Measurements from ENCODE around the gene ALG3. TPM values are rescaled to one million over a fixed set of nuclear protein-coding genes. Genes with fewer than 3 reads are reported as not detected.
A peak's percentile ranks its signal among the peaks of the same experiment; 100 is the strongest.

Gene ALG3
- total RNA-seq, 4 donors from 2014 or later = 49.2 to 87.3 (median 66.8) TPM

DNA sequence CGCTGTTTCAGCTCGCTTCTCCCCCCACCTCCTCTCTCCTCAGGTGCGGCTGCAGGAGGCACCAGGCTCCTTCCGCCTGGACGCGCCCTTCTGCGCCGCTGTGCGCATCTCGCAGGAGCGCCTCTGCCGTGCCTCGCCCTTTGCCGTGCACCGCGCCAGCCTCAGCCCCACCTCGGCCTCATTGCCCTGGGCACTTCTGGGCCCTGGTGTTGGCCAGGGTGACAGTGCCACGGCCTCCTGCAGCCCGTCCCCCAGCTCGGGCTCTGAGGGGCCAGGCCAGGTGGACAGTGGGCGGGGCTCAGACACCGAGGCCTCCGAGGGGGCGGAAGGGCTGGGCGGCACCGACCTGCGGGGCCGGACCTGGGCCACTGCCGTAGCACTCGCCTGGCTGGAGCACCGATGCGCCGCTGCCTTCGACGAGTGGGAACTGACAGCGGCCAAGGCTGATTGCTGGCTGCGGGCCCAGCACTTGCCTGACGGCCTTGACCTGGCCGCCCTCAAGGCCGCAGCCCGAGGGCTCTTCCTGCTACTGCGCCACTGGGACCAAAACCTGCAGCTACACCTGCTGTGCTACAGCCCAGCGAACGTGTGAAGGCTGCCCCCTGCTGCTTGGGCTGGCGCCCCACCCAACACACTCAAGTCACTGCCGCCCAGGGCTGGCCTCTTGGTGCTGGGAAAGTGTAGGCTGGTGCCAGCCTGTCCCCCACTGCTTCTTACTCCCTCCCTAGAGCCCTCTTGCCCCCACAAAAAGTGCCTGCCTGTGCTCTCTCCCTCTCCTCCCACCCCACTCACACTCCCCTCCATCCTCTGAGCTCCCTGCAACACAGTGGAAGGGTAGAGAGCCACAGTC lies 7.1 kb downstream of the ALG3 start:
- 31 to 50% methylated on average over 12 to 26 of the region's 46 CpGs for WGBS, 2 donors
- intact Hi-C loops (cut with DNase I) = loop anchor here (5.0 to 10.0 kb wide), 3 partner anchors 54 to 347 kb away; partner anchors contain the start of gene ABCF3
- DNase-seq = peak; percentile 87 to 91
- TF ChIP-seq, protein P1, sequence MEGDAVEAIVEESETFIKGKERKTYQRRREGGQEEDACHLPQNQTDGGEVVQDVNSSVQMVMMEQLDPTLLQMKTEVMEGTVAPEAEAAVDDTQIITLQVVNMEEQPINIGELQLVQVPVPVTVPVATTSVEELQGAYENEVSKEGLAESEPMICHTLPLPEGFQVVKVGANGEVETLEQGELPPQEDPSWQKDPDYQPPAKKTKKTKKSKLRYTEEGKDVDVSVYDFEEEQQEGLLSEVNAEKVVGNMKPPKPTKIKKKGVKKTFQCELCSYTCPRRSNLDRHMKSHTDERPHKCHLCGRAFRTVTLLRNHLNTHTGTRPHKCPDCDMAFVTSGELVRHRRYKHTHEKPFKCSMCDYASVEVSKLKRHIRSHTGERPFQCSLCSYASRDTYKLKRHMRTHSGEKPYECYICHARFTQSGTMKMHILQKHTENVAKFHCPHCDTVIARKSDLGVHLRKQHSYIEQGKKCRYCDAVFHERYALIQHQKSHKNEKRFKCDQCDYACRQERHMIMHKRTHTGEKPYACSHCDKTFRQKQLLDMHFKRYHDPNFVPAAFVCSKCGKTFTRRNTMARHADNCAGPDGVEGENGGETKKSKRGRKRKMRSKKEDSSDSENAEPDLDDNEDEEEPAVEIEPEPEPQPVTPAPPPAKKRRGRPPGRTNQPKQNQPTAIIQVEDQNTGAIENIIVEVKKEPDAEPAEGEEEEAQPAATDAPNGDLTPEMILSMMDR (IDR thresholded peaks at IDR 0.05) = peak in 5 of 6 experiments; percentile 53 to 72 (median 64)
- TF ChIP-seq POLR2A (IDR thresholded peaks at IDR 0.05) = peak in 1 of 2 donors; percentile 26
- H3K4me1 ChIP-seq = peaks cover 9 to 12% of the 10 kb centered on the region in 2 donors
- no peaks in the 10 kb centered on the region for H3K9me3 ChIP-seq
- H3K27me3 ChIP-seq = no peaks in the 10 kb centered on the region
- H3K36me3 ChIP-seq = peaks cover 31 to 35% of the 10 kb centered on the region in 2 donors
- peak overlapping the region in 1 of 3 donors; percentile 17 for H3K4me3 ChIP-seq (replicated peaks in 1 of 3)
- H3K27ac ChIP-seq = no peak overlapping the region

DNA sequence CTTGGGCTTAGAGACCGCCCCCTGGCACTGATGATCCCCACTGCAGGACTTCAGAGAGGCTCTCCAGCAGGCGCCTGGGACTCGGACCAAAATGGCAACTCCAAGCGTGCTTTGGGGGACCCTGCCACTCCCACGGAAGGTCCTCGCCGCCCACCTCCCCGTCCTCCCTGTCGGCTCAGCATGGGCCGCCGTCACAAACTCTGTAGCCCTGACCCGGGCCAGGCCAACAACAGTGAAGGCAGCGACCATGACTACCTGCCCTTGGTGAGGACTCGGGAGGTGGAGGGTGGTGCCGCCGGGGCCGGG lies 7.7 kb downstream of the ALG3 start:
- intact Hi-C loops (cut with DNase I) = loop anchor here (5.0 to 10.0 kb wide), 3 partner anchors 54 to 346 kb away; partner anchors contain the start of gene ABCF3
- TF ChIP-seq POLR2A (IDR thresholded peaks at IDR 0.05) = no peak
- TF ChIP-seq, protein P1 (IDR thresholded peaks at IDR 0.05) = no peak
- no peak overlapping the region for H3K27ac ChIP-seq
- DNase-seq = no peak
- no peaks in the 10 kb centered on the region for H3K27me3 ChIP-seq
- H3K4me3 ChIP-seq (replicated peaks in 1 of 3) = no peak overlapping the region
- peaks cover 9 to 12% of the 10 kb centered on the region in 2 donors for H3K4me1 ChIP-seq
- peaks cover 31 to 35% of the 10 kb centered on the region in 2 donors for H3K36me3 ChIP-seq
- no peaks in the 10 kb centered on the region for H3K9me3 ChIP-seq
- 45 to 58% methylated on average over 5 to 16 of the region's 17 CpGs for WGBS, 2 donors

DNA sequence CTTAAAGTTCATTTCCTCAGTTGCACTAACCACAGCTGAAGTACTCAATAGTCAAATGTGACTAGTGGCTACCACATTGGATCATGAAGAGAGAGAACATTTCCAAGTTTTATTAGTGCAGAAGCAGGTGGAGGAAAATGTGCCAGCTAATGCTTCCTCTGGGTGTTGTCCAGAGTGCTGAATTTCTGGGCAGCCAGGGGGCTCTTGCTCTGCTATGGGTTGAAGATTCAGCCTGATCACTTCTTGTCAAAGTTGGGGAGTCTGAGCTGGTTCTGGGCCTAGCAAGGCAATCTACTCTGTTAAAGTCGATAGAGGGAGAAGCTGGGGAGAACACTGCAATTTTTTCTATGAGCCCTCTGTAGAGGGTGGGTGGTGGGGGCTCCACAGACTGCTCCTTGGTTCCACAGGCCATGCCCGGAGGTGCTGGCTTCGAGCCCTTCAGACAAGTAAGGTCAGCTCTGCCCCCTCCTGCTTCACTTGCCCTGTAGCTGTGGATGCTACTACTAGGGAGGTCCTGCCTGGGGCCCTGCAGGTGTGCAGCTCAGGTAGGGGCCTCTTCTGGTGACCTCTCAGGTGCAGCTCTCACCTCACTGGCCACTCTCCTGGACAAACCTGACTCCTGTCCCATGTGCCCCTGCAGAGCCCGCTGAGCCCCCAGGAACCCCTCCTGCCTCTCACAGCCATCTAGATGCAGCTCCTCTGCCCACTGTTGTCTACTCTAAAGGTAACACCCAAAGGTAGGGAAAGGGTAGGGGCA lies 8.2 kb downstream of the ALG3 start:
- intact Hi-C loops (cut with DNase I) = loop anchor here (5.0 to 10.0 kb wide), 3 partner anchors 53 to 346 kb away; partner anchors contain the start of gene ABCF3
- H3K27ac ChIP-seq = no peak overlapping the region

GRCh38 chr3:184239708-184240107 lies 9.1 kb downstream of the ALG3 start:
- Histone ChIP-seq H3K9me3 (no peaks in the 10 kb centered on the region), H3K36me3 (peaks cover 23 to 26% of the 10 kb centered on the region in 2 donors), H3K27ac (no peak overlapping the region), H3K4me3 (replicated peaks in 1 of 3) (no peak overlapping the region), H3K27me3 (no peaks in the 10 kb centered on the region), H3K4me1 (peaks cover 9 to 12% of the 10 kb centered on the region in 2 donors)
- TF ChIP-seq POLR2A (IDR thresholded peaks at IDR 0.05) = no peak
- TF ChIP-seq, protein P1 (IDR thresholded peaks at IDR 0.05) = no peak
- WGBS, 2 donors = 91% methylated on average over 6 to 7 of the region's 7 CpGs
- intact Hi-C loops (cut with DNase I) = loop anchor here (5.0 to 10.0 kb wide), 4 partner anchors 45 to 345 kb away; partner anchors contain the start of gene ABCF3
- no peak for DNase-seq

More for the DNA sequence above, 8.2 kb downstream of the ALG3 start:
- Histone ChIP-seq H3K9me3 (no peaks in the 10 kb centered on the region), H3K27me3 (no peaks in the 10 kb centered on the region), H3K4me3 (replicated peaks in 1 of 3) (no peak overlapping the region), H3K36me3 (peaks cover 31 to 34% of the 10 kb centered on the region in 2 donors), H3K4me1 (peaks cover 9 to 12% of the 10 kb centered on the region in 2 donors)
- WGBS, 2 donors = 65 to 81% methylated on average over 2 to 4 of the region's 4 CpGs
- DNase-seq = no peak
- TF ChIP-seq, protein P1 (IDR thresholded peaks at IDR 0.05) = no peak
- TF ChIP-seq POLR2A (IDR thresholded peaks at IDR 0.05) = no peak

Measured in thyroid gland (tissue), 4 donors.